ENCODE measurements around the gene LRRC10B.

GRCh38 chr11:61534933-61535839 lies 26.6 kb downstream of the LRRC10B start:
- no peak for TF ChIP-seq CTCF (IDR thresholded peaks at IDR 0.05)
- TF ChIP-seq POLR2A (IDR thresholded peaks at IDR 0.05): no peak

All from thyroid gland (tissue), 4 donors.